Measurements from ENCODE around the gene NPR2.

NPR2 gene

DNA sequence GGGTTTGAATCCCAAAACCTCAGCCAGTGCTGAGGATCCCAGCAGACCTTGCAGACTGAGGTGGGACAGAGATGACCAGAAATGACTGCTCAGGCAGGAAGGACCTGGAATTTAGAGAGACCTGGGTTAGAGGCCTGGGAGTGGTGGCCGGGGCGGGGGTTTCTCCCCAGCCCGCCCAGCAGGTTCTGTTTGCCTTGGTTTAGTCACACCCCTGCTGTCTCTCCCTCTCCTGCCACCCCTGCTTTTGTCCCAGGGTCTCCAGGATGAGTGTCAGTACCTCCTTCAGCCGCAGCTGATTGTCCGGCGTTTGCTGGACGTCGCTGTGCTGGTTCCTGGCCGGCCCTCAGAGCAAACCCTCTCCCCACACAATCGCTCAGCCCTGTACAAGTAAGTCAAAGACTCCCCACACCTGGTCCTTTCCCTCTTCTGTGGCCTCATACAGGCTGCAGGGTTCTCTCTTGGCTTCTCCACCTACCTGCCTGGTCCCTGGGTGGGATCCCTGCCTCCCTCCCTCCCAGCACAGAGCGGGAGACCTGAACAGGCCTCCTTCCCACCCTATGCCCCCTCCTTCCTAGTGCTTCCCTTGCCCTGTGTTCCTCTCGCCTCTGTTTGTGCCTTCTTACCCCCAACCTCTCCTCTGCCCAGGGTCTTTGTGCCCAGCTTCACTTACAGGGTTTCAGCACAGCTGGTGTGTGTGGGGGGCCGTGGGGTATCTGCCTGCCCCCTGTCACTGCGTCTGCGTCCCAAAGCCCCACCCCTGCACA, 49.7 kb downstream of the NPR2 start:
- H3K27ac ChIP-seq, result no peak overlapping the region
- TF ChIP-seq CTCF (IDR thresholded peaks at IDR 0.05), result no peak

GRCh38 chr9:35841645-35841900, 50.2 kb downstream of the NPR2 start:
- no peak for TF ChIP-seq ZFX (IDR thresholded peaks at IDR 0.05; ENCODE audit: borderline replicate concordance)
- no peak for TF ChIP-seq CTCF (IDR thresholded peaks at IDR 0.05)
- H3K27ac ChIP-seq, result no peak overlapping the region

DNA sequence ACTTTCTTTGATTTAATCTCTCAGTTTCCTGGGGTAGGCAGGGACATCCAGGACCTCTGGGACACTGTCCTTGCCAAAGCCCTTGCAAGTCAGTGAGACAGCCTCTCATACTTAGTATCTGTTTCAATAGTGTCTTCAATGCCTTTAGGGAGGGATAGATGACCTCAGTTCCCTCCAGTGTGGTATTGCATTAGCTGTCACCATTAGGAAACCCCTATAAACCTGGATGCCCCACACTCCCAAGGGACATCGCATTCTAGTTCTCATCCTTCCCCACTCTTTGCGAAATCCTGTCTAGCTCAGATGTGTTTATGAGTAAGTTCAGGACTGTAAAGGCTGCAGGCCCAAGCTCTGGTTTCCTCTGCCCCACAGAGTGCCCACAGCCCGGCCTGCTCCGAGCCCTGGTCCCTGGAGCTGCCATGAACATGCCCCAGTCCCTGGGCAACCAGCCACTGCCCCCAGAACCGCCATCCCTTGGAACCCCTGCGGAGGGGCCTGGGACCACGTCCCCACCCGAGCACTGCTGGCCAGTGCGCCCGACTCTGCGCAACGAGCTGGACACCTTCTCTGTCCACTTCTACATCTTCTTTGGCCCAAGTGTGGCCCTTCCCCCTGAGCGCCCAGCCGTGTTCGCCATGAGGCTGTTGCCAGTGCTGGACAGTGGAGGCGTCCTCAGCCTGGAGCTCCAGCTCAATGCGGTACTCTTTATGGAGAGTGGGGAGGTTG, 50.8 kb downstream of the NPR2 start:
- TF ChIP-seq ZFX (IDR thresholded peaks at IDR 0.05; ENCODE audit: borderline replicate concordance) (no peak), CTCF (IDR thresholded peaks at IDR 0.05) (no peak)
- H3K27ac ChIP-seq, result no peak overlapping the region

GRCh38 chr9:35842795-35843194, 51.4 kb downstream of the NPR2 start:
- TF ChIP-seq ZFX (IDR thresholded peaks at IDR 0.05; ENCODE audit: borderline replicate concordance) (no peak), CTCF (IDR thresholded peaks at IDR 0.05) (no peak)
- peak overlapping the region; percentile 89; the same call in 1 of the 2 replicates for H3K27ac ChIP-seq

DNA sequence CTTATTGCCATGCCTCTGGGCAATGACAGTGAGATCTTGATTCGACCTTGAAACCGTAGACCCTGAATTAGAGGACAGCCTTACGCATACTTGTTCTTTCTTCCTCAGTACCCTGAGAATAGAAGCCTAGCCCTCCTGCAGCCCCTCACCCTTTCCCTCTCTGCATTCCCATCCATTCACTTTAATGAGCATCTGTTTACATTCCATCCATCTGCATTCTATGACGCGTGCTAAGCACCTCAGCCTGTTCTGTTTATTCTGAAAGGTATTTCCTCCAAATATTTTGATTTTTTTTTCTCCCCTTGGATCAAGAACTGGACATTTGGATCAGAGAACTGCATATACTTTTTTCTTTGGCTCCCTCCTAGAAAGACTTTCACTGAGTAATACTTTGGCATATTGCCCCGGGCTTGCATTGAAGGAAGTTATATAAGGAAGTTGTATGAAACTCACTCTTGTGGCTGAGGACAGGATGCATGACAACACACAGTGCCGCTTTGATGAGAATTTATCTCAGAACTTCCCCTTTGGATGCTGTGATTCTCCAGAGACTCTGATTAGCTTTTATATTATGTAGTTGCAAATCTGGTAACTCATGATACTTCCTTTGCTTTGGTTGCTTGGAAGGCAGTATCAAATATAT, 53.4 kb downstream of the NPR2 start:
- H3K27ac ChIP-seq, result peak overlapping the region; percentile 89
- TF ChIP-seq ZFX (IDR thresholded peaks at IDR 0.05; ENCODE audit: borderline replicate concordance) (no peak), CTCF (IDR thresholded peaks at IDR 0.05) (no peak)

DNA sequence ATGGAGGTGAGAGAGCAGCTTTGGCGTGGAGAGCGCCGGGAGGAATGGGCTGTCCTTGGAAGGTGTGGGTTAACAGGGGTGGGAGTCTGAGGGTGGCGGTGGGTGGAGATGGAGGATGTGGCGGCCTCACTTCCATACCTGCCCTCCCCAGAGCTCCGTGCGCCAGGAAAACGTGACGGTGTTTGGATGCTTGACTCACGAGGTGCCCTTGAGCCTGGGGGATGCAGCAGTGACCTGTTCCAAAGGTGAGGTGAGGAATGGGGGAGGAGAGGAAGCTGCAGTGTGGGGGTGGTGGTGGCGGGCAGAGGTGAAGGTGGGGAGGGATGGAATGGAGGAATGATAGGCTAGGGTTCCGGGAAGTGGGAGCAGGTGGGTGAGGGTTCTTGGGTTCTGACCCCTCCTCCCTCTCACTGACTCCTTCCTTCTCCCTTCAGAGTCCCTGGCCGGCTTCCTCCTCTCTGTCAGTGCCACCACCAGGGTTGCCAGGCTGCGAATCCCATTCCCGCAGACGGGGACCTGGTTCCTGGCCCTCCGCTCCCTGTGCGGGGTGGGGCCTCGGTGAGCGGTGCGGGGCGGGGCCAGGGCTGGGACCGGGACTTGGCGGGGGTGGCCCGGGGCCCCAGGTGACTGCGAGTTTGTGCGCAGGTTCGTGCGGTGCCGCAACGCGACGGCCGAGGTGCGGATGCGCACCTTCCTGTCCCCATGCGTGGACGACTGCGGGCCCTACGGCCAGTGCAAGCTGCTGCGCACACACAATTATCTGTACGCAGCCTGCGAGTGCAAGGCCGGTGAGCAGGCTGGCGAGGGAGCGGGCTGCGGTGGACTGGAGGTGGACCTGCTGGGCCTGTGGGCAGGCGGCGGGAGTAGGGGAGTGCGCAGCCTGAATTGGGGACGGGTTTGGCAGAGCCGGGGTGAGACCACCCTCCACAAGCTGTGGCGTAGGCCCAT, 54.7 kb downstream of the NPR2 start:
- TF ChIP-seq ZFX (IDR thresholded peaks at IDR 0.05; ENCODE audit: borderline replicate concordance) (no peak), CTCF (IDR thresholded peaks at IDR 0.05) (no peak)
- H3K27ac ChIP-seq, result peak overlapping the region; percentile 89
